Activated CD8-positive, alpha-beta memory T cell treated with anti-CD3 and anti-CD28 coated beads, Interleukin-2, amount 50 U/mL, for 1 hour (primary cell): ENCODE data around the gene FADS2.

ENCODE experiments used
- DNase-seq: peaks from one replicate; pipeline ENCODE4 v3.0.0-alpha.2; 2020; ENCODE audit errors: extremely low read depth

FADS2 gene

GRCh38 chr11:61826930-61827570 is 1.1 kb upstream of the FADS2 start:
- no peak for DNase-seq

DNA sequence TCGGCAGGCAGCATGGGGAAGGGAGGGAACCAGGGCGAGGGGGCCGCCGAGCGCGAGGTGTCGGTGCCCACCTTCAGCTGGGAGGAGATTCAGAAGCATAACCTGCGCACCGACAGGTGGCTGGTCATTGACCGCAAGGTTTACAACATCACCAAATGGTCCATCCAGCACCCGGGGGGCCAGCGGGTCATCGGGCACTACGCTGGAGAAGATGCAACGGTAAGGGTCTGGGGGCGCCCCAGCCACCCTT is 204 bp downstream of the FADS2 start:
- DNase-seq = no peak

DNA sequence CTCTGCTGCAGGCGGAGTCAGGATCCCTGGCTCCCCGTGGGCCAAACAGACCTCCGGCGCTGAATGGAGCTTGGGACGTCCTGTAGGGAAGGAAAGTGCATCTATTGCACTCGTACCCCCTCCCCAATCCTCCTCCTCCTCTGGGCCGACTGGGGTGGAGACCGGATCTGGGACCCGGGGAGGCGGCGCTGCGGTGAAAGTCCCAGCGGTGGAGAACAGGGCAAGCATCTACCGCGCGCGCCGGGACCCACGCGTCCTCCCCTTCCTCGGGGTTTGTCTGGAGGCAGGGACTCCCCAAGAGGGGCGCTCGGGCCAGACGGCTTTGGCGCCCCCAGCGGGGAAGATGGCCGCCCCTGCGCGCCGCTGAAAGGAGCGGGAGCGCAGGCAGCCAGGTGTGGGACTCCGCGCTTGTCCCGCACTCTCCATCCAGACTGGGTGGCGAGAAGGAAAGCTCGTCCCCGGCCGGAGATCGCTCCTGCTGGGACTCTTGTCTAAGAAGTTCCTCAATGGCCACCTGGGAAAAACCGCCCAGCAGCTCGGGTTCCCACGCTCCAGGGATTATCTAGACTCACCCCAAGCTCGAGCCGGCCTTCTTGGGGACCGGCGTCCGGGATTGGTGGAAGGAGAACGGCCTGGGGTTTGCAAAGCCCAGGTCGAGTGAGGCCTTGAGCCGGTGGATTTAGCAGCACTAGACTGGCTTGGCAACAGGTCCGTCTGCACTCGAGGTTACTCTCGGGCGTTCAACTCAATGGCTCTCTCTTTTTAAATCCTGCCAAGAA is 718 bp downstream of the FADS2 start:
- no peak for DNase-seq

- DNase-seq = no peak
Observed at GRCh38 chr11:61829806-61830205, 1.7 kb downstream of the FADS2 start.

- DNase-seq = no peak
Observed at GRCh38 chr11:61830237-61831105, 2.4 kb downstream of the FADS2 start.

DNA sequence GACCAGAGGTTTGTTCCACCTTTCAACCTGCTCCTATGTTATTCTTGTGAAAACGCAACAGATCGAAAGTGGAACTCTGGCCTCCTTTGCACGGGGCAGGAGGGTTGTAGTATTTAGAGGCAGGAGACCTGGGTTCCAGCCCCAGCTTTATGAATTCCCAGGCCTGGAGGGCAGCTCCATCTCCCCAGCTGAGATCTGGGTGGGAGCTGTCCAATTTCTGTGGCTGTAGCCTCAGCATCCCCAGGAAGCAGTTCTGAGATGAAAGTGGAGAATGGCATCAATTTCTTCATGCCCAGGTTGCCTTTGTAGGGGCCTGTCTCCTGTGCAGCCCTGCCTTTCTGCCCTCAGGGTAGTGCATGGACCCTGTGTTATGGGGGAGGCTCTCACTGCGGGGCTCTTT is 4.1 kb downstream of the FADS2 start:
- DNase-seq = no peak

- DNase-seq = no peak
Observed at GRCh38 chr11:61832754-61833153, 4.7 kb downstream of the FADS2 start.

DNA sequence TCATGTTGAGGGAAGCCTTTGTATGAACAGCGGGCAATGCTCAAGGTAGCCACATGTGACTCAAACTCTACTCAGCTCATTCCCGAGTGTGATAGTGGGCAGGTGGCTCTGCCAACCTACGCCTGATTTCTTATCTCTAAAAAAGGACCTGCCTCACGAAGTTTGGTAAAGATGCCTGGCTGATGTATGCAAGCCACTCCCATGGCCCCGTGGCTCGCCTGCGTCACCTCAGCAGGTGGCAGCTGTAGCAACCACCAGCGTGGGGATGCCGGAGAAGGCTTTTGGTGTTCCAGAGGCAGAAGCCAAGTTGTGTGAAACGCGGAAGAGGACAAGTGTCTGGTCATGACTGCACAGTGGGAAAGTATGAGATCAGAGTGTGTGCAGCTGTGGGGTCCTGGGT is 5.4 kb downstream of the FADS2 start:
- no peak for DNase-seq

DNA sequence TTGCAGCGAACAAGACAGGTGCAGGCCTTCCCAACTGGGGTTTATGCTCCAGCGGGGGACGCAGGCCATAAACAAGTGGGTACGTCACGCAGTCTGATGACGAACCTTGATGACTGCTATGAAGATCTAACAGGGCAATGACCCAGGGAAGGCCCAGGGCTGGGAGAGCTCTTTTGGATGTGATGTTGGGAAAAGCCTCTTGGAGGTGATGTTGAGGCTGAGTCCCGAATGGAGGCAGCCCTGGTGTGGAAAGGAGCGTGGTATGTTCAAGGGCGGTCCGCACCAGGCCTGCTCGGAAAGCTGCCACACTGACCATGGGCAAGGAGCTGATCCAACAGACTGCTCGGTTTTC is 5.8 kb downstream of the FADS2 start:
- no peak for DNase-seq

DNA sequence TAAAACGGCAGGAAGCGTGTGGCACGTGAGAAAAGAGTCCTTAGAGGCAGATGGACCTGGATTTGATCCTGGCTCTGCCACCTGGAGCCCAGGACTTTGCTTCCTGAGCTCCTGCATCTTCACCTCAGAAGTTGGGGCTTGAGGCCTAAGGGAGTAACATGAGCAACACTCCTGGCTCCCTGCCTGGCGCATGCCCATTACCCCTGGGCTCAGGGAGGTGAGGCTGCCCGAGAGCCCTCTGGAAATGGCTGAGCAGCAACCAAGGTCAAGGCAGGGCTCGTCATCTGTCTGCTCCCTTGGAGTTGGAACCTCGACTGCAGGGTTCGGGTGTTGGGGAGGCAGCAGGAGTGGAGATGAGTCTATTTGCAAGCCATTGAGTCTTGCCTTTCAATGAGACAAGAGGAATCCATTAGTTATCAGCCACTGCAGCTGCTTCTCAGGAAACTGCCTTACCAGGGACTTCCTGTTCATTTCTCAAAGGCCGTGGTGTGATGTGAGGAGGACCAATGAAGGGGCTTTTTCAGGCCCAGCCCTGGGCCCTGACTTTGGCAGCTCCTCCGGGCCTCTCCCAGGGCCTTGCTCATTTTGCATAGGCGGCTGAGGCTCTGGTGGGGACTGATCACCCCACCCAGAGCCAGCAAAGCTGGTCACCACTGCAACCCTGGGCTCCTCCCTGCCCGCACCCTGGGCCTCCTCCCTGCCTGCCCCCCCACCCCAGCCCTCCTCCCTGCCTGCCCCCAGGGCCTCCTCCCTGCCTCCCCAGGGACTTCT is 6.4 kb downstream of the FADS2 start:
- no peak for DNase-seq

- DNase-seq = no peak
Observed at GRCh38 chr11:61836193-61836592, 8.1 kb downstream of the FADS2 start.

- DNase-seq = no peak
Observed at GRCh38 chr11:61837411-61838005, 9.4 kb downstream of the FADS2 start.

- DNase-seq = no peak
Observed at GRCh38 chr11:61838501-61838900, 10.4 kb downstream of the FADS2 start.

DNA sequence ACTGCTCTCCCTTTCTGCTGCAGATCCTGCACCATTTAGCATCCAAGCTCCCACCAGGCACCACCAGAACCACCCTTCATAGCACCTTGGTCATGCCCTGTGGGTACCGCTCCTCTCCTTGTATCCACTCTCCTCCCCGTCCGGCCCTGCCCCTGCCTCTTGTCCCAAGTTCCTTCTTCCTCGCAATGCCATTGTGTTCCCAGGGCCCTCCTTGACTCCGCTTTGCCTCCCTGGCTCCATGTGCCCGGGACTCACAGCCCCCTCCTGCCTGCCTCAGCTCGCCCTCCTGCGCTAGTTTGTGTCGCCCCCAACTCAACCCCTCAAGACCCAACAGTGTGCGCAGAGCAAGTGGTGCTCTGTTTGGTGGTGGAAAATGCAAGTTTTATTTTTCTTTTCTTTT is 10.8 kb downstream of the FADS2 start:
- DNase-seq = no peak

GRCh38 chr11:61839742-61840141 is 11.6 kb downstream of the FADS2 start:
- no peak for DNase-seq

- DNase-seq = no peak
Observed at GRCh38 chr11:61840371-61840770, 12.3 kb downstream of the FADS2 start.

- no peak for DNase-seq
Observed at GRCh38 chr11:61841636-61842527, 13.8 kb downstream of the FADS2 start.

DNA sequence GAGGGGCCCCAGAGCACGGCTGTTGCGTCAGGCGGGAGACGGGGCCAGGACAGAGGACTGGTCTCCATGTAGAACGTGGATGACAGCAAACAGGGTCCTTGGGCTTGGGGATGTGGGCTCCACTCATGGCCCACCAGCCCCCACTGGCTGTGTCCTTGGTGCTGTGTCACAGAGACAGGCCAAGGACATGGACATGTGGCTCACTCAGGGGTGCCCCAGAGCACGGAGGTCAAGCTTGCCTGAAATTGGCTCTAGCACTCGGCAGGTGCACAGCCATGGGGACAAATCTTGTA is 14.4 kb downstream of the FADS2 start:
- DNase-seq = no peak

DNA sequence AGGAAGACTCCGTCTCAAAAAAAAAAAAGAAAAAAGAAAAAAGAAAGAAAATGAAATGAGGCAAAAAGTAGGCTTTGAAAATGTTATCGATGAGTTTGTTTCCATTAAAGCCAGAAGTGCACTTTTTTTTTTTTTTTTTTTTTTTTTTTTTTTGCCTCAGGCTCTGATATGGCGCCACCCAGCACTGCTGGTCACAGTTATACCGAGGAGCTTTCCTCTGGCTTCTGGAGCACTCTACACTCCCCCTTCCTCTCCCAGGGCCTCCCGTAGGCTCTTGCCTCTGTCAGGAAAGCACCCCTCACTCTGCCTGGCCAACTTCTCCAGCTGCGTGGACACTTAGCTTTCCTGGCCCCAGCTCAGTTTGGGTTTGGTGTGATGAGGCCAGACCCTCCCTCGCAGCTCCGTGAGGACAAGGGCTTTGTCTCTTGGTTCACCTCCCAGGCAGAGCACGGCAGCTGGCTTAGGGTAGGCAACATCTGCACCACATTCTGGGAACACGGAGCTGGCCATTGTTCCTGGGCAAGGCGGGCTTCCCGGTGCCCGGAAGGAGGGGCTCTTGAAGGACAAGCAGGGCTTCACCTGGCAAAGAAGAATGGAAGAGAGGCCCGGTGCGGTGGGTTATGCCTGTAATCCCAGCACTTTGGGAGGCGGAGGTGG is 16.9 kb downstream of the FADS2 start:
- no peak for DNase-seq

- DNase-seq = no peak
Observed at GRCh38 chr11:61846362-61847020, 18.4 kb downstream of the FADS2 start.
